ENCODE measurements around the gene ERC1. TPM values are rescaled to one million over a fixed set of nuclear protein-coding genes. Genes with fewer than 3 reads are reported as not detected.

ERC1 gene
- total and polyA plus RNA-seq, 9 of the 15 experiments (the other 6 are each of a cell fraction or from before 2014, with no cell fraction given): 0.74 to 11.8 (median 4.8) TPM

DNA sequence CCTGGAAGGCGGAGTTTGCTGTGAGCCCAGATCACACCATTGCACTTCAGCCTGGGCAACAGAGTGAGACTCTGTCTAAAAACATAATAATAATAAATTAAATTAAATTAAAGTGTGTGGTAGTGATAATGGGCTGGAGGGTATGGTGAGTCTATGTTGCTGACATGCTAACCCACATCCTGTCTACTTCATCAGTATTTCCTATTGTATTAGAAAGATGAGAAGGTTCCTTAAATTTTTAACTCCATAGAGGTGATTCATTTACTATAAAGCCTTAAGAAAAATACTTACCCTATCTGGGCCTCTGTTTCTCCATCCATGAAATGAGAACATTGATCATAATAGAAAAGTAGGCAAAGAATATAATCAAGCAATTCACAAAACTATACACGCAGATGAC, 322.9 kb downstream of the ERC1 start:
- Histone ChIP-seq H3K4me2 (ENCODE audit: insufficient read depth, low read length) (no peak overlapping the region), H3K27ac (ENCODE audit: extremely low read depth, low read depth, low read length) (no peak overlapping the region), H3K4me1 (replicated peaks in 1 of 2; ENCODE audit: control insufficient read depth in 2 of 2, insufficient read depth in 2 of 2, low read length in 2 of 2) (peaks cover 0 to 10% of the 10 kb centered on the region in 2 experiments; a peak in 2 of 5 replicates), H3K36me3 (ENCODE audit: control insufficient read depth, insufficient read depth, low read length) (no peaks in the 10 kb centered on the region), H2AFZ (ENCODE audit: low read depth, low read length) (no peak overlapping the region), H3K9ac (ENCODE audit: insufficient read depth in 1 of 2, low read depth in 2 of 2, low read length in 2 of 2) (no peak overlapping the region), H3K9me3 (replicated peaks; ENCODE audit: control insufficient read depth, insufficient read depth, low read depth, low read length) (no peaks in the 10 kb centered on the region), H4K20me1 (replicated peaks; ENCODE audit: control insufficient read depth, insufficient read depth, low read length) (no peaks in the 10 kb centered on the region), H3K9me1 (ENCODE audit: control insufficient read depth, insufficient read depth, low read length) (no peaks in the 10 kb centered on the region), H3K27me3 (ENCODE audit: control insufficient read depth in 2 of 2, insufficient read depth in 2 of 2, low read length in 2 of 2) (no peaks in the 10 kb centered on the region), H3K79me2 (ENCODE audit: control insufficient read depth, insufficient read depth, low read length) (no peaks in the 10 kb centered on the region), H3K4me3 (no peak overlapping the region)
- ChIA-PET POLR2A (no interaction called here), CTCF (ENCODE audit: low intra/inter-chr PET ratio) (no interaction called here)
- intact Hi-C loops (cut with micrococcal nuclease) (no loop called here), in situ Hi-C loops (cut with MboI) (no loop called here)
- TF ChIP-seq PML (IDR thresholded peaks at IDR 0.05; ENCODE audit: low read length) (no peak), SRF (CRISPR knock-in tag; IDR thresholded peaks at IDR 0.05) (no peak), NR3C1 (CRISPR knock-in tag; IDR thresholded peaks at IDR 0.05) (no peak), ZNF445 (CRISPR knock-in tag; IDR thresholded peaks at IDR 0.05; ENCODE audit: low read depth) (no peak), LCOR (CRISPR knock-in tag; IDR thresholded peaks at IDR 0.05) (no peak), TEAD4 (IDR thresholded peaks at IDR 0.05; ENCODE audit: low read length) (no peak), TEAD4 (CRISPR knock-in tag; IDR thresholded peaks at IDR 0.05; ENCODE audit: borderline replicate concordance) (no peak), POLR3A (IDR thresholded peaks at IDR 0.05; ENCODE audit: borderline replicate concordance, extremely low read depth, insufficient read depth, insufficient read length) (no peak)
- TF ChIP-seq, protein P1, sequence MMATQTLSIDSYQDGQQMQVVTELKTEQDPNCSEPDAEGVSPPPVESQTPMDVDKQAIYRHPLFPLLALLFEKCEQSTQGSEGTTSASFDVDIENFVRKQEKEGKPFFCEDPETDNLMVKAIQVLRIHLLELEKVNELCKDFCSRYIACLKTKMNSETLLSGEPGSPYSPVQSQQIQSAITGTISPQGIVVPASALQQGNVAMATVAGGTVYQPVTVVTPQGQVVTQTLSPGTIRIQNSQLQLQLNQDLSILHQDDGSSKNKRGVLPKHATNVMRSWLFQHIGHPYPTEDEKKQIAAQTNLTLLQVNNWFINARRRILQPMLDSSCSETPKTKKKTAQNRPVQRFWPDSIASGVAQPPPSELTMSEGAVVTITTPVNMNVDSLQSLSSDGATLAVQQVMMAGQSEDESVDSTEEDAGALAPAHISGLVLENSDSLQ (IDR thresholded peaks at IDR 0.05): no peak
- TF ChIP-seq, protein P2, sequence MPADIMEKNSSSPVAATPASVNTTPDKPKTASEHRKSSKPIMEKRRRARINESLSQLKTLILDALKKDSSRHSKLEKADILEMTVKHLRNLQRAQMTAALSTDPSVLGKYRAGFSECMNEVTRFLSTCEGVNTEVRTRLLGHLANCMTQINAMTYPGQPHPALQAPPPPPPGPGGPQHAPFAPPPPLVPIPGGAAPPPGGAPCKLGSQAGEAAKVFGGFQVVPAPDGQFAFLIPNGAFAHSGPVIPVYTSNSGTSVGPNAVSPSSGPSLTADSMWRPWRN (IDR thresholded peaks at IDR 0.05; ENCODE audit: low read depth): no peak
- FAIRE-seq (no peak), DNase-seq (ENCODE audit: extremely low read depth in 1 of 4, low spot score in 3 of 4) (no peak), ATAC-seq (no peak)
- no TSS peak for BruUV-seq (replicated peaks)
- 100% methylated on average over 2 of the region's 2 CpGs for WGBS (ENCODE audit: insufficient coverage, low coverage, missing lambda C conversion rate)

Data from K562 (cell line).